GM18499 (cell line): ENCODE data around the gene LCN12.
A peak's percentile ranks its signal among the peaks of the same experiment; 100 is the strongest.

Source experiments
- ATAC-seq: cut with Tn5 transposase; IDR thresholded peaks from one replicate; pipeline ENCODE4 v1.9.1; 2021; ENCODE audit warnings: moderate number of reproducible peaks; ENCODE audit not compliant: insufficient read depth, unreplicated experiment

The LCN12 gene

DNA sequence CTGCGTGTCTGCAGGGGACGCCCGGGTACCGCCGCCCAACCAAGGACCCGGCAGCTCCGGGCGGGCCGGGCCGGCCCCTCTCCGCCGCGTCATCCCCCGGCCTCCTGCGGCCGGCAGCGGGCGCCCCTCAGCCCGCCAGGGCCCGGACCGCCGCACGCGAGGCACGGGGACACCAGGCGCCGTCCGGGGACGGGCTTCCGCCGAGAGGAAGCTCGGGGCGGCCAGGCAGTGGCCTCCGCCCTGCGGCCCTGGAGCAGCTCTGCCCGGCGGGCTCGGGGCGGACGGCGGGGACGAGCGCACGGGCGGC, 7.9 kb upstream of the LCN12 start:
- ATAC-seq, result peak; percentile 11

GRCh38 chr9:136944519-136945332, 7.3 kb upstream of the LCN12 start, which contains the start of the genes C8G and FBXW5:
Gene C8G (plus strand): TSS chr9:136945243. CDS start chr9:136945321, 78 bp downstream.
Gene FBXW5 (minus strand): TSS chr9:136944738. CDS start chr9:136944083, 655 bp downstream.
- peak; percentile 67 for ATAC-seq

GRCh38 chr9:136945333-136946227, 6.5 kb upstream of the LCN12 start:
- no peak for ATAC-seq

- ATAC-seq, result no peak
Observed at GRCh38 chr9:136946228-136947027, 5.6 kb upstream of the LCN12 start.

DNA sequence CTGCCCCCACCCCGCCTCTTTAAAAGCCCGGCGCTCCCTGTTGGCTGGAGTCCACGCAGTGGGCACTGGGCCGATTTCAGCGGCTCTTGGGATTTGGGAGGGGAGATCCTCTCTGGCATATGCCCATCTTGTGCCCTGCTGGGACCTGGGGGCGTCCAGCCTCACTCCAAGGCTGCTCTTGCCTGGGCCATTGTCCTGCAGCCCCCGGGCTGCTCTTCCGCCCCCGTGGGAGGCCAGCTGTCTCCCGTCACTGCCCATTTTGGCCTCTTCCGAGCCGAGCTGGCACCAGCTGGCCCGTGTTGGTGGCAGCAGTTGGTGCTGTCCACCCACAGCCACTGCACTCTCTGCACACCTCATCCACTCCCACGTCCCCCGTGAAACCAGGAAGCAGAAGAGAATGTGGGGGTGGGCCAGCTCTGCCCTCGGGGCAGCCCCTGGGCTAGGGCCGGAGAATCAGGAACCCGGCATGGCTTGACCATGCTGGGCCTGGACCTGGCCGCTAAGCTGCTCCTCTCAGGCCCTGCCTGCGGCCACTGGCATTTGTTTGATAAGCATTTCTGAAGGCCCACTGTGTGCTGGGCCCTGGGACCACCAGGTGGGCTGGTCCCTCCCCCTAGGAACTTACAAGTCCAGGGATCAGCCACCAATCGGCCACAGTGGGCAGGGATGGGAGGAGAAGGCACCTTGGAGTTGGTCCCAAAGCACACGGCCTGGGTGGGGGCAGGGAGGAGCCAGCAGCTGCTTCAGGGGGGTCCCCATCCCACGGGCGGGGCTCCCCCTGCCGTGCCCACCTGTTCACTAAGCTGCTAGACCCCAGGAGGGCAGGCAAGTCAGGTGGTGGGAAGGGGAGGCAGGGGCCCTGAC, 4.8 kb upstream of the LCN12 start:
- no peak for ATAC-seq

GRCh38 chr9:136947955-136948510, 4.0 kb upstream of the LCN12 start:
- no peak for ATAC-seq

GRCh38 chr9:136949239-136949816, 2.7 kb upstream of the LCN12 start:
- no peak for ATAC-seq

GRCh38 chr9:136949817-136950655, 2.0 kb upstream of the LCN12 start:
- peak; percentile 50 for ATAC-seq

GRCh38 chr9:136950656-136951276, 1.3 kb upstream of the LCN12 start:
- ATAC-seq, result no peak

GRCh38 chr9:136952321-136952850, 313 bp downstream of the LCN12 start:
- ATAC-seq, result no peak

DNA sequence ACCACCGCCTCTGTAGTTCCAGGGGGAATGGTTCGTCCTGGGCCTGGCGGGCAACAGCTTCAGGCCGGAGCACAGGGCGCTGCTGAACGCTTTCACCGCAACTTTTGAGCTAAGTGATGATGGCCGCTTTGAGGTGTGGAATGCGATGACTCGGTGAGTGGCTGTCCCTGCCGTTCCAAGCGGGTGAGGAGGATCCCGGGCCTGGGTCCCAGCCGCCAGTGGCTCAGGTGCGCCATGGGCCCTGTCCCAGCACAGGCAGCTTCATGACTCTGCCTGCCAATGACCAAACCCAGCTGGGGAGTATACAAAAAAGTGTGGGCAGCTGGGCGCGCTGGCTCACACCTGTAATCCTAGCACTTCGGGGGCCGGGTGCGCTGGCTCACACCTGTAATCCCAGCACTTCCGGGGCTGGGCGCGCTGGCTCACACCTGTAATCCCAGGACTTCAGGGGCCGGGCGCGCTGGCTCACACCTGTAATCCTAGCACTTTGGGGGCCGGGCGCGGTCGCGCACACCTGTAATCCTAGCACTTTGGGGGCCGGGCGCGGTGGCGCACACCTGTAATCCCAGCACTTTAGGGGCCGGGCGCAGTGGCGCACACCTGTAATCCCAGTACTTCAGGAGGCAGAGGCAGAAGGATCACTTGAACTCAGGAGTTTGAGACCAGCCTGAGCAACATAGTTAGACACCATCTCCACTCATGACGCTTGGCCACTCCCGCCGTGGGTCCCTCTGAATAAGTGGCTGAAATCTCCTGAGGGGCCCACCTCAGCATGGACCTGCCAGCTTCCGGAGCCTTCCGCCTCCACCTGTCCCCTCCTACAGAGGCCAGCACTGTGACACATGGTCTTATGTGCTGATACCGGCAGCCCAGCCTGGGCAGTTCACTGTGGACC, 1.1 kb downstream of the LCN12 start:
- ATAC-seq, result no peak

- no peak for ATAC-seq
Observed at GRCh38 chr9:136953771-136954269, 1.7 kb downstream of the LCN12 start.

DNA sequence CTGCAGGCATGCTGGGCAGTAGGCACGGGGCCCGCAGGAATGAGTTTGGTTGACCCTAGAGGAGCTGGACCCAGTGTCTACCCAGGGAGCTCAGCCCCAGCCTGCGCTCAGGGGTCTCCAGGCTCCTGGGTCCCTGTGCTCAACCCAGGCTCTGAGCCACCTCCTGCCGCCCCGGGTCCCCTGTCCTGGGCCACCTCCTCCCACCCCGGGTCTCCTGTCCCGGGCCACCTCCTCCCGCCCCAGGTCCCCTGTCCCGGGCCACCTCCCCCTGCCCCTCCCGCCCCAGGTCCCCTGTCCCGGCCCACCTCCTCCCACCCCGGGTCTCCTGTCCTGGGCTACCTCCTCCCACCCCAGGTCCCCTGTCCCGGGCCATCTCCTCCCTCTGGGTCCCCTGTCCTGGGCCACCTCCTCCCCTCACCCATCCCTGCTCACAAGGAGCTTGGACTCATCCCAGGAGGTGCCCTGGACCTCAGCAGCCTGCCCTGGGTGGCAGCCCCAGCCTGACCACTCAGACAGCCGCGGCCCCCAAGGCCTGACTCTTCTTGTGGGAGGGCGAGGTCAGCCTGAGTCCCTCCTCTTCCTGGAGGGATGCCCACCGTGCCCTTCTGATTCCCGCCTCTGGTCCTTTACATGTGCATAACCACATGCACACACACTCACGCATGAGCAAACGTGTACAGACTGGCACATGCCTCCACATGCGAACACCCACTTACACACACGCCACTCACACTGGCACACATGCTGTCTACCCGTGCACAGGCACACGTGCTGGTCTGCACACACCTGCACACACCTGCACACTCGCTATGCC, 2.4 kb downstream of the LCN12 start:
- no peak for ATAC-seq

DNA sequence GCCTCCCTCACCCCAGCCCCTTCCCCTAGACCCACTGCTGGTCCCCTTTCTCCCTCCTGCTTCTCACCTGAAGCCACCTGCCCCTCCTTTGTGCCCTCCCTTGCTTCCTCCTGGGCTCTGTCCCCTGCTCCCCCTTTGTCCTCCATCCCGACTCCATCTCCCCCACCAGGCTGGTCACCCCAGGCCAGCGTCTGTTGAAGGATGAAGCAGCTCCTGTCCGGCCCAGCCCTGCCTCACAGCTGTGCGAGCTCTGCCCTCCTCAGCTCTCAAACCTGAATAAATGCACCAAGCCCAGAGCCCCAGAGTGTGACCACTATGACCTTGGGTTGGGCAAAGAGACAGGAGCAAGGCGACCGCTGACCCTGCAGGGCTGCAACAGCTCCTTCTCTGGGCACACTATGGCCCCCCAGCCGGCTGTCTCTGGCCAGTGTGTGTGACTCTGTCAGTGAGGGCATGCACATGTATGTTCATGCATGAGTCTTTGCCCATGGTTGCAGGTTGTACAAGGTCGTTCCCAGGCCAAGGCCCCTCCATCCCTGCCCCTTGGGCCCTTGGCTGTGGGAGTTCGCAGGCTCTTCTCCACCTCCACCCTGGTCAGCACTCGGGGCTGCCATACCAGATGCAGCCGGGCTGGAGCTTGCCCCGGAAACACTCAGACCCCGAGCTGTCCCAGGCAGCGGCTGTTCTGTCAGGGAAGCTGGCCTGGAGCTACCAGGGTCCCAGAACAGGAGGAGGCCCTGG, 3.3 kb downstream of the LCN12 start:
- ATAC-seq, result no peak

GRCh38 chr9:136955943-136956335, 3.9 kb downstream of the LCN12 start:
- no peak for ATAC-seq
